K562 (cell line): ENCODE results near the gene CMTM1. TPM values are rescaled to one million over a fixed set of nuclear protein-coding genes. Genes with fewer than 3 reads are reported as not detected.

Source experiments
- ARNT ChIP-seq, 2 experiments: fragments of 450-650 bp; IDR thresholded peaks; 2 replicates each; pipeline ENCODE4 v1.6.1; 2016; ENCODE audit warnings: mild to moderate bottlenecking in 1 of 2
- BACH1 ChIP-seq: fragments of 200-800 bp; sonication (Bioruptor generic); IDR thresholded peaks from 2 replicates; pipeline ENCODE4 v1.6.1; 2016; ENCODE audit warnings: missing genetic modification characterization, missing compliant biosample characterization
- BMI1 ChIP-seq: fragments of 150-350 bp; IDR thresholded peaks from 2 replicates; pipeline ENCODE4 v1.6.1; 2014; ENCODE audit warnings: low read length
- CTBP1 ChIP-seq: fragments of 450-650 bp; IDR thresholded peaks from 2 replicates; pipeline ENCODE4 v1.6.1; 2016; ENCODE audit warnings: borderline replicate concordance
- DIDO1 ChIP-seq: fragments of 450-650 bp; IDR thresholded peaks from 2 replicates; pipeline ENCODE4 v1.6.1; 2016; ENCODE audit warnings: low read depth, missing biosample characterization, missing genetic modification characterization
- NR3C1 ChIP-seq: sonication (generic); formaldehyde crosslinking; IDR thresholded peaks from 2 replicates; pipeline ENCODE4 v1.8.1; 2022; ENCODE audit warnings: missing genetic modification reagents
- TAF15 ChIP-seq: fragments of 200-400 bp; formaldehyde crosslinking; IDR thresholded peaks from 2 replicates; pipeline ENCODE4 v1.6.1; 2017; ENCODE audit warnings: mild to moderate bottlenecking, low read depth, low read length, moderate library complexity
- TCF7 ChIP-seq: sonication (generic); IDR thresholded peaks from 2 replicates; pipeline ENCODE4 v1.6.1; 2016; ENCODE audit warnings: antibody characterized with exemption, borderline replicate concordance
- ZBED1 ChIP-seq: IDR thresholded peaks from 2 replicates; pipeline ENCODE4 v1.6.1; 2014
- ZFP36 ChIP-seq: fragments of 150-350 bp; IDR thresholded peaks from 2 replicates; pipeline ENCODE4 v1.6.1; 2018; ENCODE audit warnings: low read length, low read depth; ENCODE audit not compliant: partially characterized antibody
- ZNF175 ChIP-seq: fragments of 200-800 bp; sonication (Bioruptor generic); IDR thresholded peaks from 2 replicates; pipeline ENCODE4 v1.6.1; 2016; ENCODE audit warnings: low read depth, mild to moderate bottlenecking, missing genetic modification characterization, missing compliant biosample characterization
- ZNF445 ChIP-seq: fragments of 250-450 bp; sonication (Bioruptor Pico); IDR thresholded peaks from 2 replicates; pipeline ENCODE4 v1.4.0; 2020; ENCODE audit warnings: low read depth, mild to moderate bottlenecking, moderate library complexity
- ZNF740 ChIP-seq, 3 experiments: fragments of 200-800 bp in 1 of 3; sonication (Bioruptor generic) in 1 of 3; sonication (generic) in 1 of 3; formaldehyde crosslinking in 1 of 3; IDR thresholded peaks; 2 replicates each; pipeline versions ENCODE4 v1.6.1 to v1.8.0; 2016 to 2022; ENCODE audit warnings: mild to moderate bottlenecking in 2 of 3, missing compliant biosample characterization in 2 of 3, missing genetic modification characterization in 2 of 3, missing genetic modification reagents in 1 of 3
- polyA plus RNA-seq, 8 experiments: library from polyadenylated mRNA; depleted of rRNA in 4 of 8; stranded (reverse) in 5 of 8; unstranded in 3 of 8; fragments of >200 nt; fragmentation: Nextera tagmentation in 2 of 8; fragmentation: Illumina TruSeq in 1 of 8; extraction: Ambion mirVana in 2 of 8; extraction: Trizol in 1 of 8; gene quantifications; 2 replicates each; pipeline versions ENCODE4 v1.2.1 to v1.2.3, GENCODE V29; 2011 to 2014; ENCODE audit warnings: inconsistent platforms in 1 of 8, missing spikeins in 1 of 8
- total RNA-seq, 7 experiments: library from RNA; depleted of rRNA in 6 of 7; stranded (reverse); fragments of >200 nt in 6 of 7; fragmentation: Illumina TruSeq in 2 of 7; extraction: Trizol in 2 of 7; gene quantifications; 2 replicates each; pipeline versions ENCODE4 v1.2.1 to v1.2.3, GENCODE V29; 2011 to 2021; ENCODE audit warnings: low replicate concordance in 1 of 7
- TF ChIP-seq, protein P1 (sequence below), 2 experiments: IDR thresholded peaks; 2 replicates each; pipeline ENCODE4 v1.6.1; 2012; ENCODE audit warnings: improper control_type of control experiment in 2 of 2, low read depth in 2 of 2, low read length in 2 of 2, borderline replicate concordance in 1 of 2
- TF ChIP-seq, protein P2 (sequence below): fragments of 200-800 bp; sonication (Bioruptor generic); IDR thresholded peaks from 2 replicates; pipeline ENCODE4 v1.6.1; 2017; ENCODE audit warnings: missing genetic modification characterization, missing compliant biosample characterization
- TF ChIP-seq, protein P3 (sequence below): fragments of 250-450 bp; sonication (Bioruptor Pico); IDR thresholded peaks from 2 replicates; pipeline ENCODE4 v1.5.0; 2021; ENCODE audit warnings: mild to moderate bottlenecking, moderate library complexity
- TF ChIP-seq, protein P4 (sequence below): sonication (generic); formaldehyde crosslinking; IDR thresholded peaks from 2 replicates; pipeline ENCODE4 v1.8.1; 2023; ENCODE audit warnings: mild to moderate bottlenecking, missing genetic modification reagents

The CMTM1 gene
- total and polyA plus RNA-seq, 9 of the 15 experiments (the other 6 are each of a cell fraction or from before 2014, with no cell fraction given), result 0.25 to 2.6 (median 1.1) TPM; not detected in 2

- TF ChIP-seq TAF15 (no peak), ZNF740 (CRISPR knock-in tag; IDR thresholded peaks at IDR 0.05) (no peak), ZNF740 (tag; IDR thresholded peaks at IDR 0.05) (0 out of 4 replicates have a peak, but pooled peaks of 1 of the 2 experiments have one; percentile 44), BMI1 (no peak), TCF7 (no peak), ZNF445 (CRISPR knock-in tag) (no peak), ZBED1 (no peak), ARNT (IDR thresholded peaks at IDR 0.05) (no peak), NR3C1 (no peak), DIDO1 (tag) (no peak), ZNF175 (CRISPR knock-in tag) (peak; percentile 5; the same call in 1 of the 2 replicates), CTBP1 (no peak), BACH1 (peak; percentile 66; the same call in 1 of the 2 replicates), ZFP36 (peak; percentile 15)
- TF ChIP-seq, protein P1, sequence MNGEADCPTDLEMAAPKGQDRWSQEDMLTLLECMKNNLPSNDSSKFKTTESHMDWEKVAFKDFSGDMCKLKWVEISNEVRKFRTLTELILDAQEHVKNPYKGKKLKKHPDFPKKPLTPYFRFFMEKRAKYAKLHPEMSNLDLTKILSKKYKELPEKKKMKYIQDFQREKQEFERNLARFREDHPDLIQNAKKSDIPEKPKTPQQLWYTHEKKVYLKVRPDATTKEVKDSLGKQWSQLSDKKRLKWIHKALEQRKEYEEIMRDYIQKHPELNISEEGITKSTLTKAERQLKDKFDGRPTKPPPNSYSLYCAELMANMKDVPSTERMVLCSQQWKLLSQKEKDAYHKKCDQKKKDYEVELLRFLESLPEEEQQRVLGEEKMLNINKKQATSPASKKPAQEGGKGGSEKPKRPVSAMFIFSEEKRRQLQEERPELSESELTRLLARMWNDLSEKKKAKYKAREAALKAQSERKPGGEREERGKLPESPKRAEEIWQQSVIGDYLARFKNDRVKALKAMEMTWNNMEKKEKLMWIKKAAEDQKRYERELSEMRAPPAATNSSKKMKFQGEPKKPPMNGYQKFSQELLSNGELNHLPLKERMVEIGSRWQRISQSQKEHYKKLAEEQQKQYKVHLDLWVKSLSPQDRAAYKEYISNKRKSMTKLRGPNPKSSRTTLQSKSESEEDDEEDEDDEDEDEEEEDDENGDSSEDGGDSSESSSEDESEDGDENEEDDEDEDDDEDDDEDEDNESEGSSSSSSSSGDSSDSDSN (IDR thresholded peaks at IDR 0.05; ENCODE audit: borderline replicate concordance in 1 of 2, low read depth in 2 of 2, low read length in 2 of 2), result no peak
- TF ChIP-seq, protein P2, sequence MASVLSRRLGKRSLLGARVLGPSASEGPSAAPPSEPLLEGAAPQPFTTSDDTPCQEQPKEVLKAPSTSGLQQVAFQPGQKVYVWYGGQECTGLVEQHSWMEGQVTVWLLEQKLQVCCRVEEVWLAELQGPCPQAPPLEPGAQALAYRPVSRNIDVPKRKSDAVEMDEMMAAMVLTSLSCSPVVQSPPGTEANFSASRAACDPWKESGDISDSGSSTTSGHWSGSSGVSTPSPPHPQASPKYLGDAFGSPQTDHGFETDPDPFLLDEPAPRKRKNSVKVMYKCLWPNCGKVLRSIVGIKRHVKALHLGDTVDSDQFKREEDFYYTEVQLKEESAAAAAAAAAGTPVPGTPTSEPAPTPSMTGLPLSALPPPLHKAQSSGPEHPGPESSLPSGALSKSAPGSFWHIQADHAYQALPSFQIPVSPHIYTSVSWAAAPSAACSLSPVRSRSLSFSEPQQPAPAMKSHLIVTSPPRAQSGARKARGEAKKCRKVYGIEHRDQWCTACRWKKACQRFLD (CRISPR knock-in tag), result peak; percentile 18; the same call in 1 of the 2 replicates
- TF ChIP-seq, protein P3, sequence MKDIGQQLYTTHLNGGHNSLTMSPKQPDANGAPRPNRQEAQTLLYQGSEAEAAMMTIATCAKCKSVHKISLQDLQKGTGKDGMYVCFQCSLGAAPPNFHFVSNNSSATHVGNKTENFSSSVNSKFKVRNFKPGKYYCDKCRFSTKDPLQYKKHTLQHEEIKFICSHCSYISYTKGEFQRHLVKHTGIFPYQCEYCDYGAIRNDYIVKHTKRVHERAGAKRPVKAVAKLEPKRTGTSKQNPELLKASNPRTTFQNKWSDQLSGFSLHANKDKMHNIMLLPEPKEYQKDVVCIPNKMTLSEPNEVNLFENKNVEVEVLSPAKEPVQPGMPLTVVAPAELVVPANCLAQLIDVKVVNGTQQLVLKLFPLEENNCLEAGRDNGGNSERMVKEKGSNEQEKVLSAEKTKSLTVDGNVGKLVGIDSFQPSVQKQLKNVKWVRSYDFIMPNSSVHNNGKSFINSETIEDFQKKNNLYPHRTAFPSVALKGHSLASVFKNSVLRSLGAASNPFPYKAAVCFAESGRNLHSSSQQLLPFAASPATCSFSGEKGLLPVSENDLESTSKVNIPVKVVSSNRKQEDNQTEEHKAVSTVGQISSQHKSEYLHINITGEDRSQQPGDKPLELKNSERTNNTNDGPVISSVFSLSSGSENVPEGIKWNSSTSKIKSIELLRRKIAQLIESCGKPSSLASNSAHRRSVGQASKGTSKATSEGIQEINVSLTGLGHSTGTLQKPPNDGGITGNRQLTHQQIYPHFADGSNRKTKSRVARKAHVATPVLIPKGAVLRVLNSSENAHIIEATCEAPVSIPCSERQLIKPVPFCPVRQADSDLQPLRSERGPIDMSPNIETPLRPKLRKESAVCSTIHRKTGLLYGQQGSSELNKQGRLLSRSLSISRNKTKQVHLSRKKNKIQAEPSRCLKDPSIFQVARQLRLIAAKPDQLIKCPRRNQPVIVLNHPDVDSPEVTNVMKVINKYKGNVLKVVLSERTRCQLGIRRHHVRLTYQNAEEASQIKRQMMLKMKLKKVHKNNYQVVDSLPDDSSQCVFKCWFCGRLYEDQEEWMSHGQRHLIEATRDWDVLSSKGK, result no peak
- TF ChIP-seq, protein P4, sequence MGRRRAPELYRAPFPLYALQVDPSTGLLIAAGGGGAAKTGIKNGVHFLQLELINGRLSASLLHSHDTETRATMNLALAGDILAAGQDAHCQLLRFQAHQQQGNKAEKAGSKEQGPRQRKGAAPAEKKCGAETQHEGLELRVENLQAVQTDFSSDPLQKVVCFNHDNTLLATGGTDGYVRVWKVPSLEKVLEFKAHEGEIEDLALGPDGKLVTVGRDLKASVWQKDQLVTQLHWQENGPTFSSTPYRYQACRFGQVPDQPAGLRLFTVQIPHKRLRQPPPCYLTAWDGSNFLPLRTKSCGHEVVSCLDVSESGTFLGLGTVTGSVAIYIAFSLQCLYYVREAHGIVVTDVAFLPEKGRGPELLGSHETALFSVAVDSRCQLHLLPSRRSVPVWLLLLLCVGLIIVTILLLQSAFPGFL, result no peak
Measured at GRCh38 chr16:66517586-66518263, 48.5 kb upstream of the CMTM1 start (continued).
